Endothelial cell of umbilical vein (primary cell): Measurements from ENCODE around the gene DDX51. TPM values are rescaled to one million over a fixed set of nuclear protein-coding genes. Genes with fewer than 3 reads are reported as not detected.
A peak's percentile ranks its signal among the peaks of the same experiment; 100 is the strongest.

Experiments used
- BruUV-seq: library from RNA; stranded (reverse); fragments of 400-500 nt; replicated peaks from 2 replicates; lab custom pipeline; 2021; lab: Mats Ljungman, UMichigan
- CTCF ChIA-PET: fragments of 300-600, 350-600 bp; sonication (Branson Sonifier 250); formaldehyde crosslinking; loops from one replicate; lab custom pipeline; 2021; ENCODE audit warnings: antibody characterized with exemption, inconsistent platforms; lab: Charles Lee
- POLR2A ChIA-PET: fragments of 300-600, 350-600 bp; sonication (Branson Sonifier 250); formaldehyde crosslinking; loops from one replicate; lab custom pipeline; 2021; ENCODE audit warnings: antibody characterized with exemption, inconsistent platforms; lab: Charles Lee
- DNase-seq: peaks from one replicate; pipeline ENCODE4 v3.0.0-alpha.2; 2011; ENCODE audit warnings: low read depth, low spot score
- FAIRE-seq: peaks from 2 replicates; lab custom pipeline; 2011; peaks lifted over from hg19 to GRCh38; lab: Jason Lieb, UNC
- H2AFZ ChIP-seq: 2 replicates; pipeline ENCODE4 v1.6.0; 2012; ENCODE audit warnings: low read depth, low read length, control low read depth, inconsistent platforms
- H3K27ac ChIP-seq: 2 replicates; pipeline ENCODE4 v1.5.1; 2011; ENCODE audit warnings: low read depth, mild to moderate bottlenecking, control low read depth, low read length, moderate library complexity; ENCODE audit not compliant: insufficient read depth
- H3K27me3 ChIP-seq, 2 experiments: 2 replicates each; pipeline versions ENCODE4 v1.6.0 to v1.6.1; 2011; ENCODE audit warnings: low read length in 2 of 2, mixed read lengths in 1 of 2; ENCODE audit not compliant: control insufficient read depth in 2 of 2, insufficient read depth in 2 of 2
- H3K36me3 ChIP-seq, 2 experiments: 2 replicates in 1 of 2; 3 replicates in 1 of 2; pipeline ENCODE4 v1.5.1; 2011; ENCODE audit warnings: low read length in 2 of 2, mild to moderate bottlenecking in 1 of 2, moderate library complexity in 1 of 2; ENCODE audit not compliant: control insufficient read depth in 2 of 2, insufficient read depth in 2 of 2; ENCODE audit errors: extremely low read depth in 1 of 2
- H3K4me1 ChIP-seq: 3 replicates; pipeline ENCODE4 v1.5.1; 2011; ENCODE audit warnings: mild to moderate bottlenecking, low read length; ENCODE audit not compliant: control insufficient read depth, insufficient read depth; ENCODE audit errors: extremely low read depth
- H3K4me2 ChIP-seq: 2 replicates; pipeline ENCODE4 v1.6.1; 2011; ENCODE audit warnings: low read length, control low read depth, mixed read lengths; ENCODE audit not compliant: insufficient read depth
- H3K4me3 ChIP-seq, 3 experiments: fragments of 200-600 bp in 1 of 3; sonication (generic), shearing (Covaris generic) in 1 of 3; replicated peaks in 1 of 3; 2 replicates each; pipeline ENCODE4 v1.5.1; 2011 to 2016; ENCODE audit warnings: control low read depth in 3 of 3, low read length in 3 of 3, mild to moderate bottlenecking in 2 of 3, inconsistent platforms in 1 of 3, low read depth in 1 of 3, moderate library complexity in 1 of 3; ENCODE audit not compliant: insufficient read depth in 1 of 3
- H3K79me2 ChIP-seq: 2 replicates; pipeline ENCODE4 v1.6.0; 2012; ENCODE audit warnings: low read length, inconsistent platforms; ENCODE audit not compliant: control insufficient read depth, insufficient read depth
- H3K9ac ChIP-seq: replicated peaks from 2 replicates; pipeline ENCODE3; 2011; ENCODE audit warnings: low read length, control low read depth; ENCODE audit not compliant: insufficient read depth; ENCODE audit errors: extremely low read depth
- H3K9me1 ChIP-seq: replicated peaks from 3 replicates; pipeline ENCODE4 v1.6.0; 2011; ENCODE audit warnings: mild to moderate bottlenecking, low read length; ENCODE audit not compliant: control insufficient read depth, insufficient read depth; ENCODE audit errors: extremely low read depth
- H3K9me3 ChIP-seq: replicated peaks from 2 replicates; pipeline ENCODE4 v1.5.1; 2012; ENCODE audit warnings: low read length, inconsistent platforms; ENCODE audit not compliant: control insufficient read depth, insufficient read depth
- H4K20me1 ChIP-seq: replicated peaks from 2 replicates; pipeline ENCODE3; 2011; ENCODE audit warnings: mild to moderate bottlenecking, low read length; ENCODE audit not compliant: control insufficient read depth, insufficient read depth; ENCODE audit errors: extremely low read depth
- CTCF ChIP-seq, 2 donors: IDR thresholded peaks; 1 replicate in 1 of 2; 2 replicates in 1 of 2; pipeline ENCODE4 v1.5.1; 2011; ENCODE audit warnings: low read length in 2 of 2, mild to moderate bottlenecking in 2 of 2, moderate library complexity in 2 of 2, control low read depth in 1 of 2, inconsistent platforms in 1 of 2, low read depth in 1 of 2; ENCODE audit not compliant: insufficient read depth in 1 of 2; ENCODE audit errors: extremely low read depth in 1 of 2
- EZH2 ChIP-seq: IDR thresholded peaks from 2 replicates; pipeline ENCODE4 v1.6.1; 2012; ENCODE audit warnings: borderline replicate concordance, low read depth, mild to moderate bottlenecking, moderate library complexity, low read length, inconsistent platforms; ENCODE audit not compliant: severe bottlenecking
- FOS ChIP-seq: IDR thresholded peaks from 2 replicates; pipeline ENCODE4 v1.6.1; 2011; ENCODE audit warnings: mild to moderate bottlenecking, low read length, moderate library complexity, borderline replicate concordance; ENCODE audit not compliant: insufficient read depth
- GATA2 ChIP-seq: IDR thresholded peaks from 2 replicates; pipeline ENCODE4 v1.7.0; 2011; ENCODE audit warnings: low read depth, mild to moderate bottlenecking, moderate library complexity, mixed read lengths, low read length; ENCODE audit not compliant: insufficient read length, insufficient read depth
- JUN ChIP-seq: IDR thresholded peaks from 2 replicates; pipeline ENCODE4 v1.6.1; 2011; ENCODE audit warnings: borderline replicate concordance, low read depth; ENCODE audit not compliant: insufficient read length, insufficient read depth
- MAX ChIP-seq: IDR thresholded peaks from 2 replicates; pipeline ENCODE4 v1.6.1; 2011; ENCODE audit not compliant: insufficient read depth, insufficient read length
- MYC ChIP-seq: IDR thresholded peaks from one replicate; pipeline ENCODE4 v1.6.1; 2011; ENCODE audit warnings: mild to moderate bottlenecking, low read depth, low read length
- POLR2A ChIP-seq: IDR thresholded peaks from 2 replicates; pipeline ENCODE4 v1.6.1; 2012; ENCODE audit warnings: low read depth, mild to moderate bottlenecking, control low read depth, low read length
- POLR2AphosphoS5 ChIP-seq: IDR thresholded peaks from 2 replicates; pipeline ENCODE4 v1.6.1; 2012; ENCODE audit warnings: low read depth, mild to moderate bottlenecking, control low read depth, low read length, moderate library complexity; ENCODE audit not compliant: insufficient read depth
- dilution Hi-C: fragments of 300-500 bp; cut with MboI; formaldehyde crosslinking; loops from one replicate; pipeline ENCODE4 v1.15.0; 2019; ENCODE audit warnings: low sequenced_read_pairs; ENCODE audit not compliant: extremely low pct_ligation_motif_present
- intact Hi-C: fragments of 100-400 bp; cut with micrococcal nuclease; formaldehyde crosslinking; loops from one replicate; pipeline ENCODE4 v1.10.0; 2022
- polyA plus RNA-seq, 4 experiments: library from polyadenylated mRNA; depleted of rRNA in 3 of 4; stranded (reverse) in 3 of 4; unstranded in 1 of 4; fragments of >200 nt; gene quantifications; 2 replicates each; pipeline versions ENCODE4 v1.2.1 to v1.2.3, GENCODE V29; 2011 to 2012; ENCODE audit warnings: missing spikeins in 1 of 4
- small RNA-seq: library from RNA; depleted of rRNA; stranded (forward); fragments of <200 nt; gene quantifications from one replicate; pipeline ENCODE3, GENCODE V24; 2012; ENCODE audit warnings: low replicate concordance, low read depth; ENCODE audit not compliant: insufficient read depth, insufficient read length
- total RNA-seq: library from RNA; stranded (reverse); gene quantifications from 2 replicates; pipeline ENCODE4 v1.2.3, GENCODE V29; 2021

DDX51 gene
- total and polyA plus RNA-seq, 2 donors (not counting 3 experiments of a cell fraction or from before 2014, with no cell fraction given) = 11.4 to 23.5 TPM

- H3K79me2 ChIP-seq = peaks cover 24% of the 10 kb centered on the region
- CTCF ChIA-PET = interaction anchor here (1.2 kb wide), 1 partner anchor 19 kb away, joined by 3 read pairs; no protein-coding TSS in a partner anchor
- H3K9me1 ChIP-seq = no peaks in the 10 kb centered on the region
- BruUV-seq = no TSS peak
- no peak overlapping the region for H3K4me3 ChIP-seq
- H3K36me3 ChIP-seq = peaks cover 0 to 4% of the 10 kb centered on the region in 2 experiments
- H3K4me1 ChIP-seq = peaks cover 7% of the 10 kb centered on the region
- H3K27ac ChIP-seq = no peak overlapping the region
- POLR2A ChIA-PET = no interaction called here
- no peaks in the 10 kb centered on the region for H3K27me3 ChIP-seq
- DNase-seq (peak; percentile 46), FAIRE-seq (no peak)
- dilution Hi-C loops = no loop called here
- no peaks in the 10 kb centered on the region for H3K9me3 ChIP-seq
- H3K9ac ChIP-seq = no peak overlapping the region
- H3K4me2 ChIP-seq = no peak overlapping the region
- no peaks in the 10 kb centered on the region for H4K20me1 ChIP-seq
- intact Hi-C loops = no loop called here
- TF ChIP-seq JUN (no peak), MYC (no peak), CTCF (IDR thresholded peaks at IDR 0.05; ENCODE audit: extremely low read depth in 1 of 2, insufficient read depth in 1 of 2, low read depth in 1 of 2, low read length in 2 of 2) (no peak), POLR2A (no peak), GATA2 (no peak), MAX (no peak), FOS (no peak), POLR2AphosphoS5 (no peak), EZH2 (no peak)
- no peak overlapping the region for H2AFZ ChIP-seq
These were observed 54.7 kb downstream of the DDX51 start for GRCh38 chr12:132089407-132089910.

Small RNA genes lying within 50 kb of the gene (small RNA-seq; reads per million reads assigned to genes)
- not detected for gene AC138466.3

Other genes starting within 250 kb of the DDX51 start
- gene ULK1, start 249.7 kb downstream of the DDX51 start, total RNA-seq = 37.8 and 38.2 TPM in 2 replicates
- gene ULK1, start 249.7 kb downstream of the DDX51 start, polyA plus RNA-seq = 14.4 and 17.8 TPM in 2 replicates
- gene PUS1, start 215.0 kb downstream of the DDX51 start, total RNA-seq = 47.9 and 52.2 TPM in 2 replicates
- 29.0 and 33.9 TPM in 2 replicates for gene PUS1, start 215.0 kb downstream of the DDX51 start, polyA plus RNA-seq
- 57.3 and 57.7 TPM in 2 replicates for gene EP400, start 194.4 kb downstream of the DDX51 start, total RNA-seq
- 7.5 and 9.0 TPM in 2 replicates for gene EP400, start 194.4 kb downstream of the DDX51 start, polyA plus RNA-seq
- 28.0 and 29.4 TPM in 2 replicates for gene NOC4L, start 138 bp upstream of the DDX51 start, total RNA-seq
- gene NOC4L, start 138 bp upstream of the DDX51 start, polyA plus RNA-seq = 19.4 and 20.7 TPM in 2 replicates
- 0.73 TPM in 1 of 2 replicates, not detected in the other for gene GALNT9, start 185.3 kb upstream of the DDX51 start, total RNA-seq
- gene GALNT9, start 185.3 kb upstream of the DDX51 start, polyA plus RNA-seq = 0.06 and 0.14 TPM in 2 replicates